LNCaP clone FGC (cell line): ENCODE data around the gene SYT7.

Experiments
- DNase-seq: peaks from one replicate; pipeline ENCODE4 v3.0.0-alpha.2; 2011; ENCODE audit warnings: low read depth
- H3K4me3 ChIP-seq: 2 replicates; pipeline ENCODE4 v1.5.1; 2011; ENCODE audit warnings: mild to moderate bottlenecking, low read depth, low read length, control low read depth
- TF ChIP-seq, protein P1 (sequence below): IDR thresholded peaks from 2 replicates; pipeline ENCODE4 v1.5.1; 2012; ENCODE audit warnings: mild to moderate bottlenecking; ENCODE audit not compliant: control insufficient read depth, insufficient read depth; ENCODE audit errors: extremely low read depth

Gene SYT7

DNA sequence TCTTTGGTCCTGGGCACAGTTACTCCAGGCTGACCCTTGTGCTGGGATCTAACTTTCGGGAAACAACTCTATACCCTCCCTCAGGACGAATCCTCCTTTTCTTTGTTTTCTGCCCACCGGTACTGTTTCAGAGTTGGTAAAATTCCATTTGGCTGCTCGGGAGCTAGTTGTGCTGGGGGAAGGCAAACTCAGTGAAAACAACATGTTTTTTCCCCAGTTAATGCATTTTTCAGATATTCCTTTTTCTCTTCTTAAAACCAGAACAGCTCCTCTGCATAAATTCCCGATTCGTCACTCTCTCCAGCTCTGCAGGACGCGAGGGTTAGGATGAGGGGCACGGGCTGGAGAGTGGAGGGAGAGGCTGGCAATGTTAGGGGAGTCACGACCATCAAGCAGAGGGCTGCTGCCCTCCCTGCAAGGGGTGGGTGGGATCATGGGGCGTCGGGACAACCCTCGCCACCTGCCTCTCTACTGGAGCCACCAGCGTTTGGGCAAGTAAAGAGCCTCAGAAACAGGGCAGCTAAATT is 41.0 kb downstream of the SYT7 start:
- H3K4me3 ChIP-seq: no peak overlapping the region

DNA sequence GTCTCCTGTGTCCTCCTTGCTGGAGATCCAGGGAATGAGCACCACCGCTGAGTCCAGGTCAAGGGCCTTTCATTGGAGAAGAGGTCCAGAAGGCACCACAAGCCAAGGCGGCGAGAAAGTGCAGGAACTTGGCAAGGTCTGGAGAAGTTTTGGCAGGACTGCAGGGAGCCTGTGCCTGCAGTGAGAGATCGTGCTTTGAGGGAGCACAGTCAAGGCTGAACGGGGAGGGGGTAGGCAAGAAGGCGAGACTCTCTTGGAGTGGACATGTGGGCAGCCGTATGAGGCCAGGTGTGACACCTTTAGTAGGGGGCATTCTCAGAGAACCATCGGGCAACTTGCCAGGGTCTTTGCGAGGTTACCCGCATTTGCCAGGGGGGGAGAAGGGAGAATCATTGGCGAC is 41.9 kb downstream of the SYT7 start:
- DNase-seq: no peak
- no peak overlapping the region for H3K4me3 ChIP-seq
- TF ChIP-seq, protein P1, sequence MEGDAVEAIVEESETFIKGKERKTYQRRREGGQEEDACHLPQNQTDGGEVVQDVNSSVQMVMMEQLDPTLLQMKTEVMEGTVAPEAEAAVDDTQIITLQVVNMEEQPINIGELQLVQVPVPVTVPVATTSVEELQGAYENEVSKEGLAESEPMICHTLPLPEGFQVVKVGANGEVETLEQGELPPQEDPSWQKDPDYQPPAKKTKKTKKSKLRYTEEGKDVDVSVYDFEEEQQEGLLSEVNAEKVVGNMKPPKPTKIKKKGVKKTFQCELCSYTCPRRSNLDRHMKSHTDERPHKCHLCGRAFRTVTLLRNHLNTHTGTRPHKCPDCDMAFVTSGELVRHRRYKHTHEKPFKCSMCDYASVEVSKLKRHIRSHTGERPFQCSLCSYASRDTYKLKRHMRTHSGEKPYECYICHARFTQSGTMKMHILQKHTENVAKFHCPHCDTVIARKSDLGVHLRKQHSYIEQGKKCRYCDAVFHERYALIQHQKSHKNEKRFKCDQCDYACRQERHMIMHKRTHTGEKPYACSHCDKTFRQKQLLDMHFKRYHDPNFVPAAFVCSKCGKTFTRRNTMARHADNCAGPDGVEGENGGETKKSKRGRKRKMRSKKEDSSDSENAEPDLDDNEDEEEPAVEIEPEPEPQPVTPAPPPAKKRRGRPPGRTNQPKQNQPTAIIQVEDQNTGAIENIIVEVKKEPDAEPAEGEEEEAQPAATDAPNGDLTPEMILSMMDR: no peak

More for the DNA sequence above, 41.0 kb downstream of the SYT7 start:
- TF ChIP-seq, protein P1: no peak
- DNase-seq: no peak

DNA sequence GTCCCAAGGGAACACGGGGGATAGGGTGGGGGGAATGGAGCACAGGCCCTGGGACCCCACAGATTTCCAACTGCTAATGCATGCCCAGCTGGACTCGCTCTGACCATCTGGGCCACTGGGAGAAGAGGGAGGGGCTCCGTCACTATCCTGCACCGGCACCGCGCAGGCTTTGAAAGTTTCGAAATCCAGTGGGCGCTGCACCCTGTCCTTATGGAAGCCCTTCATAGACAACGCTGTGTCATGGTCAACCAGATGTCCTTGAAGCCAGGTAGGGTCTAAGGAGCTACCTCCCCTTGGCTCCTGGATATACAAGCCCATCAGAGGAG is 42.3 kb downstream of the SYT7 start:
- no peak overlapping the region for H3K4me3 ChIP-seq
- TF ChIP-seq, protein P1: no peak
- DNase-seq: no peak

DNA sequence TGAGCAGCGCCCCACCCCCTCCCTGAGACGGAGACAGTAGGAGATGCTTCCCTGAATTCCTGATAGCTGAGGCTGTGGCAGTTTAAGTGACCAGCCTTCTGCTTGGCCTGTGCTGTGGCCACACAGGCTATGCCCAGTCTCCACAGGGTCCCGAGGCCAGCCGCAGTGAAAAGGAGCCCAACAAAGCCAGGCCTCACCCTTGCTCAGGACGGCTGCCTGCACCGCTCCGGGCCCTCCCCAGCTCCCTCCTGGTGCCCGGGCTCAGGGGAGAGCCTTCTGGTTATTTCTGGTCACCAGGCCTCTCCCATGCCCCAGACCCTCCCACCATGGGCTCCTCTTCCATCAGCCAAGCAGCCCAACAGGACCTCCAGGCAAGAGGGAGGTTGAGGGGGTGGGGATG is 43.5 kb downstream of the SYT7 start:
- TF ChIP-seq, protein P1: no peak
- H3K4me3 ChIP-seq: no peak overlapping the region
- no peak for DNase-seq

DNA sequence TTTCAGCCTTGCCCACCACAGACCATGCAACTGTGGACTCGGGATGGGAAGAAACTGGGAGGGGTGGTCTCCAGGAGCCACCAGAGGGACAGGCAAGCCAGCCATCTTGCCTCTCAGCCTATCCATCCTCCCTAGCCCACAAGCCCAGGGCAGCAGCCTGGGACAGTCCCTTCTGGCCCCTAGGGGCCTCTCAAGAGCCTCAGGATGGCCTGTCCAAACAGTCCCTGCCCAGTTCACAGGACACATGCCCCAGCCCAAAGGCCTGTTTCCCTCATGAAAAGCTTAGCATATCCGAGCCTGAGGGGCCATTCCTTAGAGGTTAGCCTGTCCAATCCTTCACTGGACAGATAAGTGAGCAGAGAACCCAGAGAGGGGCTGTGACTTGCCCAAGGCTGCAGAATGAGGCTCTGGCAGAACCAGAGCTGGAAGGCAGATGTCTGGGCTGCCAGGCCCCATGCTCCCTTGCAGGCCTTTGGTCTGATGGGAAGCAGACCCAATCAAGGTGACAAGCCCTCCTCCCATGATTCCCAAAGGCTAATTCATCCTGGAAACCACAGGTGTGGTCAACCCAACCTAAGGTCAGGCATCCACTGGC is 44.1 kb downstream of the SYT7 start:
- TF ChIP-seq, protein P1: no peak
- no peak overlapping the region for H3K4me3 ChIP-seq
- no peak for DNase-seq

DNA sequence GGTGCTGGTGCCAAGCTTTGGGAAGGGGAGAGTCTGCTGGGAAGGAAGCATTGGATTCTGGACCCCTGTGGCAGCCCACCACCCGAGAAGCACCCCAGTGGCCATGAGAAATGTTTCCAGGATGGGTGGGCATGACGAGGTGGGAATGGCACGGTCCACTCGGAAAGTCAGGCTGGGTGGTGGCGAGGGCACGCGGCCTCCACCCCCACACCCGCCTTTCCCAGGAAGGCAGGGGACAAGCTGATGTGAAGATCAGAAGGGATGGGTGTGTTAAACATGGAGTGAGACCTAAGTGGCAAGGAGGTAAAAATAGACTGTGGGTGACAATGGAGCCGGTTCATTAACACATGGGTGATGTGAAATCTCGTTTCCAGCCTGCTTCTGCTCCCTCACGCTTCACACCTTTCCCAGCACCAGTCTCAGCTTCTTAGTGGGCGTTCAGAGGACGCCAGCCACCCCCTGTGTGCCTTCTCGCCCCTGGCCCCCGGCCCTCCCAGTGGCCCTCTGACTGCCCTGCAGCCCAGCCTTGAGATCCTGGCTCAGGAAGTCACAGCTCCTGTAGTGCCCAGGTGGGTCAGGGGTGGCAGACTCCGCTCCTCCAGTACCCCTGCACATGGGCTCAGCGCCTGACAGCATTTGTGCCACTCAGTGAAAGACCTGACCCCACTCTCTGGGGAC is 44.7 kb downstream of the SYT7 start:
- TF ChIP-seq, protein P1: no peak
- no peak overlapping the region for H3K4me3 ChIP-seq
- DNase-seq: no peak
